Spleen (tissue), 11 donors: Measurements from ENCODE around the gene UTY. TPM values are rescaled to one million over a fixed set of nuclear protein-coding genes. Genes with fewer than 3 reads are reported as not detected.
"Not testable (repeated sequence)": the region's sequence is repeated elsewhere in the genome, so short reads cannot be mapped to it uniquely, and the experiment has no call there.

ENCODE experiments used
- DNase-seq: peaks from one replicate; pipeline ENCODE4 v3.0.0-alpha.2; 2020
- H3K27ac ChIP-seq, 8 donors: fragments of 200-600 bp; sonication (generic) in 7 of 8; 1 replicate in 4 of 8; 2 replicates in 4 of 8; pipeline versions ENCODE4 v1.5.0 to v1.8.0; 2016 to 2021; ENCODE audit warnings: inconsistent platforms in 4 of 8, mild to moderate bottlenecking in 4 of 8, moderate library complexity in 1 of 8
- H3K27me3 ChIP-seq, 7 donors: fragments of 200-600 bp; sonication (generic) in 6 of 7; replicated peaks in 1 of 7; 1 replicate in 4 of 7; 2 replicates in 3 of 7; pipeline versions ENCODE4 v1.5.0 to v1.8.0; 2016 to 2021; ENCODE audit warnings: inconsistent platforms in 3 of 7, mild to moderate bottlenecking in 1 of 7
- H3K36me3 ChIP-seq, 6 donors: fragments of 200-600 bp; sonication (generic) in 5 of 6; 1 replicate in 4 of 6; 2 replicates in 2 of 6; pipeline versions ENCODE4 v1.5.0 to v1.8.0; 2016 to 2021; ENCODE audit warnings: inconsistent platforms in 2 of 6
- H3K4me1 ChIP-seq, 6 donors: fragments of 200-600 bp; sonication (generic) in 5 of 6; 1 replicate in 3 of 6; 2 replicates in 3 of 6; pipeline versions ENCODE4 v1.5.0 to v1.8.0; 2016 to 2021; ENCODE audit warnings: inconsistent platforms in 3 of 6
- H3K4me3 ChIP-seq, 8 donors: fragments of 200-600 bp; sonication (generic) in 7 of 8; 1 replicate in 4 of 8; 2 replicates in 4 of 8; pipeline versions ENCODE4 v1.5.0 to v1.8.0; 2016 to 2021; ENCODE audit warnings: inconsistent platforms in 4 of 8, mild to moderate bottlenecking in 4 of 8, moderate library complexity in 2 of 8
- H3K9me3 ChIP-seq, 8 donors: fragments of 200-600 bp; sonication (generic) in 7 of 8; 1 replicate in 4 of 8; 2 replicates in 4 of 8; pipeline versions ENCODE4 v1.5.0 to v1.8.0; 2016 to 2021; ENCODE audit warnings: inconsistent platforms in 4 of 8
- POLR2A ChIP-seq, 3 donors: fragments of 450-650 bp; IDR thresholded peaks; one replicate each; pipeline ENCODE4 v1.5.1; 2017; ENCODE audit warnings: antibody characterized with exemption in 3 of 3, mild to moderate bottlenecking in 1 of 3
- POLR2AphosphoS5 ChIP-seq, 3 donors: sonication (generic); formaldehyde crosslinking; IDR thresholded peaks; one replicate each; pipeline ENCODE4 v1.5.1; 2017; ENCODE audit warnings: antibody characterized with exemption in 3 of 3
- WGBS, 5 donors: extraction: QIAGEN DNeasy Blood & Tissue Kit in 3 of 5; methylation state at CpG; one replicate each; pipeline versions ENCODE4 v1.1.5 to v1.1.7; 2013 to 2018; 5-methylcytosine and 5-hydroxymethylcytosine counted together
- intact Hi-C: fragments of 100-400 bp; cut with DNase I; formaldehyde crosslinking; loops from one replicate; pipeline ENCODE4 v1.15.0; 2023; ENCODE audit warnings: low total_unique reads
- polyA plus RNA-seq, 3 donors: library from polyadenylated mRNA; stranded (reverse); fragments of 200-250 nt; gene quantifications; one replicate each; pipeline ENCODE4 v1.2.1, GENCODE V29; 2013
- total RNA-seq, 7 donors: library from RNA; depleted of rRNA in 3 of 7; stranded (reverse); fragments of >200 nt in 3 of 7; fragmentation: NEBNext Ultra II Directional in 4 of 7; extraction: Animal tissue kit (Norgen Biotek cat#: 25700) in 4 of 7; gene quantifications; one replicate each; pipeline versions ENCODE4 v1.1.0 to v1.2.1, GENCODE V29; 2016 to 2021
- TF ChIP-seq, protein P1 (sequence below), 11 experiments: fragments of 200-600 bp in 7 of 11; fragments of 450-650 bp in 4 of 11; sonication (generic) in 4 of 11; IDR thresholded peaks in 8 of 11; conservative IDR thresholded peaks in 3 of 11; 1 replicate in 7 of 11; 2 replicates in 4 of 11; pipeline versions ENCODE4 v1.4.0 to v1.8.0; 2016 to 2021; ENCODE audit warnings: antibody characterized with exemption in 11 of 11, inconsistent platforms in 4 of 11, mild to moderate bottlenecking in 1 of 11
- donor health status: healthy with polysubstance abuse.
- donor health status: DM: no; HTN: no; CAD: no; lungs with moderate emphysema.
- donor health status: DM: no; HTN: no; CAD: no.
- donor health status: Bipolar disorder and iron deficiency.
- donor health status: healthy.
- donor health status: DM: no; HTN: no; CAD: no.
- donor health status: DM: yes; HTN: yes; CAD: no.

The UTY gene
- total and polyA plus RNA-seq, 10 donors = under 0.01 to 64.1 (median 4.5) TPM; not detected in 4

DNA sequence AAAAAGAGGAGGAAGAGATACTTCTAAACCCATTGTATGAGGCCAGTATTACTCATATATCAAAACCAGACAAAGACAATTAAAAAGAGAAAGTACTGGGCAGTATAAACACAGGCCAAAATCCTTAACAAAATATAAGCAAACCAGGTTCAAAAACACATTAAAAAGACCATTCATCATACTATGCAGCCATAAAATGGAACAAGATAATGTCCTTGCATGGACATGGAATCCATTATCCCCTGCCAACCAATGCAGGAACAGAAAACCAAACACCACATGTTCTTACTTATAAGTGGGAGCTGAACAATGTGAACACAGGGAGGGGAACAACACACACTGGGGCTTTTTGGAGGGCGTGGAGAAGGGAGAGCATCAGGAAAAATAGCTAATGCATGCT, 188.6 kb downstream of the UTY start:
- no peaks in the 10 kb centered on the region for H3K4me1 ChIP-seq
- no peak for DNase-seq
- intact Hi-C loops = no loop called here
- TF ChIP-seq, protein P1, sequence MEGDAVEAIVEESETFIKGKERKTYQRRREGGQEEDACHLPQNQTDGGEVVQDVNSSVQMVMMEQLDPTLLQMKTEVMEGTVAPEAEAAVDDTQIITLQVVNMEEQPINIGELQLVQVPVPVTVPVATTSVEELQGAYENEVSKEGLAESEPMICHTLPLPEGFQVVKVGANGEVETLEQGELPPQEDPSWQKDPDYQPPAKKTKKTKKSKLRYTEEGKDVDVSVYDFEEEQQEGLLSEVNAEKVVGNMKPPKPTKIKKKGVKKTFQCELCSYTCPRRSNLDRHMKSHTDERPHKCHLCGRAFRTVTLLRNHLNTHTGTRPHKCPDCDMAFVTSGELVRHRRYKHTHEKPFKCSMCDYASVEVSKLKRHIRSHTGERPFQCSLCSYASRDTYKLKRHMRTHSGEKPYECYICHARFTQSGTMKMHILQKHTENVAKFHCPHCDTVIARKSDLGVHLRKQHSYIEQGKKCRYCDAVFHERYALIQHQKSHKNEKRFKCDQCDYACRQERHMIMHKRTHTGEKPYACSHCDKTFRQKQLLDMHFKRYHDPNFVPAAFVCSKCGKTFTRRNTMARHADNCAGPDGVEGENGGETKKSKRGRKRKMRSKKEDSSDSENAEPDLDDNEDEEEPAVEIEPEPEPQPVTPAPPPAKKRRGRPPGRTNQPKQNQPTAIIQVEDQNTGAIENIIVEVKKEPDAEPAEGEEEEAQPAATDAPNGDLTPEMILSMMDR (IDR thresholded peaks at IDR 0.05 in 8 of 11, conservative IDR thresholded peaks at IDR 0.05 in 3 of 11) = no peak
- TF ChIP-seq POLR2A (IDR thresholded peaks at IDR 0.05) (no peak), POLR2AphosphoS5 (IDR thresholded peaks at IDR 0.05) (no peak)
- WGBS, 5 donors = 92 to 100% (median 94%) methylated on average over 1 of the region's 1 CpG; no CpG with 5 or more reads in 2 of the 5 donors
- no peak overlapping the region for H3K4me3 ChIP-seq
- H3K27me3 ChIP-seq = no peaks in the 10 kb centered on the region
- peaks cover 0 to 100% (median 0%) of the 10 kb centered on the region in 6 donors for H3K36me3 ChIP-seq
- H3K27ac ChIP-seq = no peak overlapping the region
- H3K9me3 ChIP-seq = peaks cover 0 to 28% (median 0%) of the 10 kb centered on the region in 8 donors

DNA sequence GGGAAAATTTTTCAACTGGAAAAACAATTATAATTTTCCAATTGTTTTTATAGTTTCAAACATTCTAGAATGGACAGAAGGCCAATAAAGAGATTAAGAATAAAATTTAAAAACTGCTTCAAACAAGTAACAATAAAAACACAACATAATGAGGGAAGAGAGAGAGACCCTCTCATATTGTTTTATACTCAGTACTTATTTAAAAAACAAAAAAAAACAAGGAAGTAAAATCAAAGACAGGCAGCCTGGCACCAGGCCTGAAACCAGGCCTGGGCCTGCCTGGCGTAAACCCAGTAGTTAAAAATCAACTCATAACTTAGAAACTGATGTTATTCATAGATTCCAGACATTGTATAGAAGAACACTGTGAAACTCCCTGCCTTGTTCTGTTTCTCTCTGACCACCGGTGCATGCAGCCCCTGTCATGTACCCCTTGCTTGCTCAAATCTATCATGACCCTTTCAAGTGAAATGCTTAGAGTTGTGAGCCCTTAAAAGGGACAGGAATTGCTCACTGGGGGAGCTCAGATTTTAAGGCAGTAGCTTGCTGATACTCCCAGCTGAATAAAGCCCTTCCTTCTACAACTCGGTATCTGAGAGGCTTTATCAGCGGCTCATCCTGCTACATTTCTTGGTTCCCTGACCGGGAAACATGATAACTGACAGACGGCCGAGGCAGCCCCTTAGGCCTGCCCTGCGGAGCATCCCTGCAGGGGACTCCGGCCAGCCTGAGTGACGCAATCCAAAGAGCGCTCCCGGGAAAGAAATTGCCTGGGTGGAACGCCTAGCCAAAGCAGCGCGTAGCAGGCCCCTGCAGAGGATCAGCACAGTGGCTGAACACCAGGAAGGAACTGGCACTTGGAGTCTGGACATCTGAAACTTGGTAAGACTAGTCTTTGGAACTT, 197.4 kb downstream of the UTY start:
- H3K27ac ChIP-seq, H3K4me3 ChIP-seq, H3K9me3 ChIP-seq, intact Hi-C loops, H3K4me1 ChIP-seq, DNase-seq, H3K27me3 ChIP-seq: not testable (repeated sequence)
- WGBS, 5 donors = 88 to 93% (median 91%) methylated on average over 3 to 15 of the region's 15 CpGs; no CpG with 5 or more reads in 2 of the 5 donors
- peaks cover 0 to 58% (median 0%) of the 10 kb centered on the region in 6 donors for H3K36me3 ChIP-seq
- TF ChIP-seq POLR2AphosphoS5 (IDR thresholded peaks at IDR 0.05) = peak in 1 of 3 donors; percentile 31

DNA sequence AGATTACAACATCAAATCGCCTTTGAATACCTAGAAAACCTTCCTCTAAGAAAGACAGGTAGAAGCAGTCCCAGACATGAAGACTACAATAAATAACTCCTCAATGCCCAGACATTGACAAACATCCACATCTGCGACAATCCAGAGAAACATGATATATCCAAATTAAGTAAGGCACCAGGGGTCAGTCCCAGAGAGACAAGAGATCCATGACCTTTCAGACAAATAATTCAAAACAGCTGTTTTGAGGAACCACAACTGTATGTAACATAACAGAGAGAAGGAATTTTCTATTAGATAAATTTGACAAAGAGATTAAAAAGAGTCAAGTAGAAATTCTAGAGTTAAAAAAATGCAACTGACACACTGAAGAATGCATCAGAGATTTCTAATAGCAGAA, 200.3 kb downstream of the UTY start:
- Histone ChIP-seq H3K27ac (no peak overlapping the region), H3K9me3 (no peaks in the 10 kb centered on the region), H3K4me1 (no peaks in the 10 kb centered on the region), H3K4me3 (no peak overlapping the region), H3K36me3 (peaks cover 0 to 42% (median 0%) of the 10 kb centered on the region in 6 donors), H3K27me3 (no peaks in the 10 kb centered on the region)
- WGBS, 5 donors = 90 to 100% (median 93%) methylated on average over 1 to 2 of the region's 2 CpGs; no CpG with 5 or more reads in 2 of the 5 donors
- no peak for TF ChIP-seq POLR2A (IDR thresholded peaks at IDR 0.05)
- no peak for TF ChIP-seq POLR2AphosphoS5 (IDR thresholded peaks at IDR 0.05)
- TF ChIP-seq, protein P1 (IDR thresholded peaks at IDR 0.05 in 8 of 11, conservative IDR thresholded peaks at IDR 0.05 in 3 of 11) = no peak
- intact Hi-C loops = no loop called here
- DNase-seq = no peak

DNA sequence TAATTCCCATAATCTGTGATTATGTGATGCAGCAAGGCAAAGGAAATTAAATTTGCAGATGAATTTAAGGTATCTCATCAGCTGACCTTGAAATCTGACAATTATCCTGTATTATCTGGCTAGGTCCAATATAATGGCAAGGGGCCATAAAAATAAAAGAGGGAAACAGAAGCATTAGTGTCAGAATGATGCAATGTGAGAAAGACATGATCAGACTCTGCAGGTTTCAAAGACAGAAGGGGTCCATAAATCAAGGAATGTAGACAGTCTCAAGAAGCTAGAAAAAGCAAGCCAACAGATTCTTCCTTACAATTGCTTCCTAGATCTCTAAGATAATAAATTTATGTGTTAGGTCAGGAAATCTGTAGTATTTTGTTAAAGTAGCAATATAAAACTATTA, 208.1 kb downstream of the UTY start:
- intact Hi-C loops = no loop called here
- no peaks in the 10 kb centered on the region for H3K27me3 ChIP-seq

DNA sequence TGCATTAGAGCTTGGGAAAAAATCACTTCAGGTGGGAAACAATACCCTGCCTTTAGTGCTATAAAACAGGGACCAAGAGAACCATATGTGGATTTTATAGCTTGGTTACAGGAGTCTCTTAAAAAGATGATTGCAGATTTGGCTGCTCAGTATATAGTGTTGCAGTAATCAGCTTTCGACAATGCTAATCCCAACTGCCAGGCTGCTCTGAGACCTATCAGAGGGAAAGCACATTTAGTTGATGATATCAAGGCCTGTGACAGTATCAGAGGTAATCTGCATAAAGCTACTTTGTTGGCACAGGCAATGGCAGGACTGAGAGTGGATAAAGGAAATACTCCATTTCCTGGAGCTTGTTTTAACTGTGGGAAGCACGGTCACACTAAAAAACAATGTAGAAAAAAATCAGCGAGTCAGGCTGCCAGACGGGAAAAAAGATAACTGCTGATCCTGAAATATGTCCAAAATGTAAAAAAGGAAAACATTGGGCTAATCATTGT, 225.8 kb downstream of the UTY start:
- H3K27me3 ChIP-seq, intact Hi-C loops, H3K9me3 ChIP-seq, H3K4me1 ChIP-seq, DNase-seq, H3K4me3 ChIP-seq: not testable (repeated sequence)
- Histone ChIP-seq H3K36me3 (peaks cover 0 to 83% (median 0%) of the 10 kb centered on the region in 6 donors), H3K27ac (peak overlapping the region in 2 of 8 donors; percentile 18 to 21)
- WGBS, 5 donors = 63 to 67% (median 65%) methylated on average over 4 of the region's 4 CpGs; no CpG with 5 or more reads in 2 of the 5 donors

More for the DNA sequence above, 208.1 kb downstream of the UTY start:
- H3K36me3 ChIP-seq = peaks cover 0 to 56% (median 0%) of the 10 kb centered on the region in 6 donors
- no peaks in the 10 kb centered on the region for H3K4me1 ChIP-seq
- no peak for TF ChIP-seq POLR2A (IDR thresholded peaks at IDR 0.05)
- no peak for TF ChIP-seq POLR2AphosphoS5 (IDR thresholded peaks at IDR 0.05)
- TF ChIP-seq, protein P1 (IDR thresholded peaks at IDR 0.05 in 8 of 11, conservative IDR thresholded peaks at IDR 0.05 in 3 of 11) = no peak
- H3K9me3 ChIP-seq = no peaks in the 10 kb centered on the region
- no peak overlapping the region for H3K4me3 ChIP-seq
- no peak overlapping the region for H3K27ac ChIP-seq
- no peak for DNase-seq
